Measurements from ENCODE around the gene FAF1. TPM values are rescaled to one million over a fixed set of nuclear protein-coding genes. Genes with fewer than 3 reads are reported as not detected.

FAF1 gene
- total and polyA plus RNA-seq, 7 donors = 27.5 to 59.3 (median 53.9) TPM

DNA sequence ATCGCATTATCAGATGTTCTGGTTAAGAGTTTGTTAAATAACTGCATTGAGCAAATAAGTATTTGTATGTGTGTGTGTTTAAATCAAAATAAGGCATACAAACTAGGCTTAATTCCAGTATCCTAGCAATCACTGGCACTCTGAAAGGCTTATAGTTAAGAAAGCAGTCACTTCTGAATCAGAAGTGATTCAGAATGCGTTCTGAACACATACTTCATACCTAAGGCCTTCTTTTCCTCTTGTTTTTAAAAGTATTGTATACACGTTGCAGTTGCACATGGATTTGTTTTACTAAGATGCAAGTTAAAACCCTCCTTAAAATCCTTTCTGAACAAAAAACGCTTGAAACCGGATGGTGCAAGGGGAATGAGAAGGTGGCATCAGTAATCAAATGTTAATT lies 298.4 kb downstream of the FAF1 start:
- WGBS, 2 donors = 88 to 89% methylated on average over 5 of the region's 5 CpGs

DNA sequence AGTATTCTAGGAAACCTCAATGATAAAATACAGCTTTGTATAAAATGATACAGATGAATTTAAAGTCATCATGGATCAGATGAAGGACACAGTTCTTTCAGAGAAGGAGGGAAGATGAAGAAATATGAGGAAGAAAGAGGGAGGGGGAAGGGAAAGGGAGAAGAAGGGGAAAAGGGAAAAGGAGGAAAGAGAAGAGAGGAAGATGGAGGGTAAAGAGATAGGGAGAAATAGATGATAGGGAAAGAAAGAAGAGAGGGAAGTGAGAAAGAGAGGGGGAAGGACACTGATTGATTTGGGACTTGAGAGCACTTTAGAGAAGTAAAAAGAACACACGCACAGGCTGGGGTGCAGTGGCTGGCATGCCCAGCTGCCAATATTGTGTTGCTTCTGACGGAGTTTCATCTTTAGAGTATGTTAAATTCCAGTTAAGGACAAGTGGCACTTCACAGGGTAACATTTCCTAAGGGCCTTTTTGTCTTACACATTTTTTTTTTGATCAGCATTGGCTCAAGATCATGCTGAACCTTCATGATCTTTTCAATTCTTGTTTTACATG lies 300.9 kb downstream of the FAF1 start:
- intact Hi-C loops (cut with DNase I) = no loop called here
- TF ChIP-seq, protein P1, sequence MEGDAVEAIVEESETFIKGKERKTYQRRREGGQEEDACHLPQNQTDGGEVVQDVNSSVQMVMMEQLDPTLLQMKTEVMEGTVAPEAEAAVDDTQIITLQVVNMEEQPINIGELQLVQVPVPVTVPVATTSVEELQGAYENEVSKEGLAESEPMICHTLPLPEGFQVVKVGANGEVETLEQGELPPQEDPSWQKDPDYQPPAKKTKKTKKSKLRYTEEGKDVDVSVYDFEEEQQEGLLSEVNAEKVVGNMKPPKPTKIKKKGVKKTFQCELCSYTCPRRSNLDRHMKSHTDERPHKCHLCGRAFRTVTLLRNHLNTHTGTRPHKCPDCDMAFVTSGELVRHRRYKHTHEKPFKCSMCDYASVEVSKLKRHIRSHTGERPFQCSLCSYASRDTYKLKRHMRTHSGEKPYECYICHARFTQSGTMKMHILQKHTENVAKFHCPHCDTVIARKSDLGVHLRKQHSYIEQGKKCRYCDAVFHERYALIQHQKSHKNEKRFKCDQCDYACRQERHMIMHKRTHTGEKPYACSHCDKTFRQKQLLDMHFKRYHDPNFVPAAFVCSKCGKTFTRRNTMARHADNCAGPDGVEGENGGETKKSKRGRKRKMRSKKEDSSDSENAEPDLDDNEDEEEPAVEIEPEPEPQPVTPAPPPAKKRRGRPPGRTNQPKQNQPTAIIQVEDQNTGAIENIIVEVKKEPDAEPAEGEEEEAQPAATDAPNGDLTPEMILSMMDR (IDR thresholded peaks at IDR 0.05) = no peak
- TF ChIP-seq POLR2AphosphoS5 (IDR thresholded peaks at IDR 0.05) (no peak), POLR2A (IDR thresholded peaks at IDR 0.05) (no peak), EP300 (IDR thresholded peaks at IDR 0.05) (no peak)
- Histone ChIP-seq H3K36me3 (peaks cover 0 to 5% (median 0%) of the 10 kb centered on the region in 4 donors), H3K4me3 (no peak overlapping the region), H3K9me3 (no peaks in the 10 kb centered on the region), H3K27me3 (no peaks in the 10 kb centered on the region), H3K4me1 (peaks cover 0 to under 1% (median 0%) of the 10 kb centered on the region in 4 donors), H3K27ac (no peak overlapping the region)
- no peak for DNase-seq
- 81 to 94% methylated on average over 2 of the region's 2 CpGs for WGBS, 2 donors

More for the DNA sequence above, 298.4 kb downstream of the FAF1 start:
- no peak overlapping the region for H3K27ac ChIP-seq
- no peaks in the 10 kb centered on the region for H3K36me3 ChIP-seq
- no peaks in the 10 kb centered on the region for H3K9me3 ChIP-seq
- no peak for DNase-seq
- peaks cover 0 to 20% (median 17%) of the 10 kb centered on the region in 4 donors for H3K4me1 ChIP-seq
- intact Hi-C loops (cut with DNase I) = no loop called here
- no peaks in the 10 kb centered on the region for H3K27me3 ChIP-seq
- H3K4me3 ChIP-seq = no peak overlapping the region
- TF ChIP-seq POLR2AphosphoS5 (IDR thresholded peaks at IDR 0.05) = no peak
- TF ChIP-seq EP300 (IDR thresholded peaks at IDR 0.05) = no peak
- TF ChIP-seq, protein P1 (IDR thresholded peaks at IDR 0.05) = no peak
- no peak for TF ChIP-seq POLR2A (IDR thresholded peaks at IDR 0.05)

DNA sequence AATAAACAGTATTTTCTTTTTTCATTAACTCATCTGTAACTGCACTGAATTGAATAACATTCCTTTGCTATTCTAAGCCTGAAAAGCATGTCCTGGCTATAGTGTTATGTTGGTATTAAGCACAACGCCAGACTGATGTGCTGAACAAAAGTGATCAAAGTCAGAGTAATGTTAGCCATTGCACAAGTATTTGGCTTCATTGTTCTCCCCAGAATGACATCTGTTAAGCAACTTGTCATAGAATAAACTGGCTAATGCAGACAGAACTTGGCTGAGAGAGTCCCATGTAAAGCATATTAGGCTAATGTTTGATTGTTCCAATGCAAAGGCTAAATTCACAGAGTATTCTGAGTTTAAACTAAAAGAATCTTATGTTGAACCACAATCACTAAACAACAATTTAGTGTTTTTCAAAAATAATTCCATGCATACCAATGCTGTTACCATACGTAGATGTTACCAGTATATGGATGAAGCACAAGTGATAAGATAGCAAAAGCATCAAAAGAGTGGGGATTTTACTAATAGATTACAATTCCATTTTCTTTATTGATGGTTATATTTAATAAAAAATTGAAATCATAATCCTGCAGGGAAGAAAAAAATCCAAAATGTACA lies 301.5 kb downstream of the FAF1 start:
- H3K36me3 ChIP-seq = peaks cover 0 to 5% (median 0%) of the 10 kb centered on the region in 4 donors
- no peak overlapping the region for H3K27ac ChIP-seq
- H3K4me1 ChIP-seq = no peaks in the 10 kb centered on the region
- H3K4me3 ChIP-seq = no peak overlapping the region
- no peak for TF ChIP-seq POLR2A (IDR thresholded peaks at IDR 0.05)
- TF ChIP-seq, protein P1 (IDR thresholded peaks at IDR 0.05) = no peak
- TF ChIP-seq EP300 (IDR thresholded peaks at IDR 0.05) = no peak
- TF ChIP-seq POLR2AphosphoS5 (IDR thresholded peaks at IDR 0.05) = no peak
- intact Hi-C loops (cut with DNase I) = no loop called here
- H3K27me3 ChIP-seq = no peaks in the 10 kb centered on the region
- no peak for DNase-seq
- no peaks in the 10 kb centered on the region for H3K9me3 ChIP-seq
- WGBS, 2 donors = 87 to 91% methylated on average over 2 of the region's 2 CpGs

DNA sequence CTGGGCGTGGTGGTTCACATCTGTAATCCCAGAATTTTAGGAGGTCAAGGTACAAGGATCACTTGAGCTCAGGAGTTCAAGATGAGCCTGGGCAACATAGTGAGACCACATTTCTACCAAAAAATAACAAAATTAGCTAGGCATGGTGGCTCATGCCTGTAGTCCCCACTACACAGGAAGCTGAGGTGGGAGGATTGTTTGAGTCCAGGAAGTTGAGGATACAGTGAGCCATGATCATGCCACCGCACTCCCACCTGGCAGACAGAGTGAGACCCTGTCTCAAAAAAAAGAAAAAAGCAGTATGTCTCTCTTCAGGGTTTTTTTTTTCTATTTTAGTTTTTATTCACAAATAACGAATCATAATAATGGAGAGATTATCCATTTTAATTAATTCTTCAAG lies 303.1 kb downstream of the FAF1 start:
- no peak overlapping the region for H3K27ac ChIP-seq
- WGBS, 2 donors = 89 to 93% methylated on average over 3 of the region's 3 CpGs
- TF ChIP-seq POLR2A (IDR thresholded peaks at IDR 0.05) (no peak), EP300 (IDR thresholded peaks at IDR 0.05) (no peak), POLR2AphosphoS5 (IDR thresholded peaks at IDR 0.05) (no peak)
- H3K4me3 ChIP-seq = no peak overlapping the region
- H3K36me3 ChIP-seq = peaks cover 0 to 5% (median 0%) of the 10 kb centered on the region in 4 donors
- intact Hi-C loops (cut with DNase I) = no loop called here
- H3K4me1 ChIP-seq = peaks cover 0 to 5% (median 1%) of the 10 kb centered on the region in 4 donors
- no peaks in the 10 kb centered on the region for H3K27me3 ChIP-seq
- no peak for DNase-seq
- no peaks in the 10 kb centered on the region for H3K9me3 ChIP-seq

DNA sequence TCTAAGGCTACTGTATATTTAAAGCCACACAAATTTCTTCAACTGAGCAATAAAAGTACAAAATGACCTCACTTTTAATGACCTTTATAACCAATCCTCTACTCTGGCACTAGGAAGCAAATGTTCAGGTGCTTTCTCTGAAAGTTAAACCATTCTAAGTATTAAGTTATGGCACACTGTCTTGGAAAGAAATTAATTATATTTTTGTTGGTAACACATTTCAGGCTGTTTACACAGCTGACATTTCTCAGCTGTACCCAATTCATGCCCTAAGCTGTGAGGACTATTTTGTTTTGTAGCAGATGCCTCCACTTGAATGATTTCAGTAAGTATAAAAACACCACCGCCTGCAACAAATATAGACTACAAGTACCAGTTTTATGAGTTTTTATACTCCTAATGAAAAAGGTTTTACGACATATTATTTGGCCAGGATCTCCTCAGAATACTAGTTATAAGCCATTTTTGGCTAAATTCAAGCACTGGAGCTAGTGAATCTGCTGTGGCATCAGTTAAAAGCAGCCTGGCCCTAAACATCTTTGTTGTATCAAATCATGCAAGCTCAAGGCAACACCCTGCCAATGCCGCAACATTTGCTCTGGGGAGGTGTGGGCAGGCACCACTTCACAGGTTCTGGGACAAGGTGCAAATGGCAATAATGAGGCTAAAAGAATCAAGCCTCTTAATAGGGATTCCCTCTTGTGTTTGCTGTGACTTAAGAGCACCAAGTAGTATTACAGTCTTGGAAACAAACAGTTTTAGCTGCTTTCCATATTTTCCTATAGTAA lies 308.4 kb downstream of the FAF1 start:
- Histone ChIP-seq H3K27ac (no peak overlapping the region), H3K9me3 (no peaks in the 10 kb centered on the region), H3K36me3 (peaks cover 0 to 5% (median 0%) of the 10 kb centered on the region in 4 donors), H3K4me3 (no peak overlapping the region), H3K27me3 (no peaks in the 10 kb centered on the region), H3K4me1 (peaks cover 0 to 12% (median 5%) of the 10 kb centered on the region in 4 donors)
- 14 to 64% methylated on average over 3 of the region's 3 CpGs for WGBS, 2 donors
- DNase-seq = no peak
- intact Hi-C loops (cut with DNase I) = no loop called here
- TF ChIP-seq, protein P1 (IDR thresholded peaks at IDR 0.05) = no peak
- no peak for TF ChIP-seq POLR2A (IDR thresholded peaks at IDR 0.05)
